CD4-positive, alpha-beta memory T cell (primary cell): ENCODE data around the gene ATP8A2. TPM values are rescaled to one million over a fixed set of nuclear protein-coding genes. Genes with fewer than 3 reads are reported as not detected.
"Not testable (repeated sequence)": the region's sequence is repeated elsewhere in the genome, so short reads cannot be mapped to it uniquely, and the experiment has no call there.

ENCODE experiments used
- CTCF ChIA-PET: fragments of 350-600 bp; sonication (Branson Sonifier 250); formaldehyde crosslinking; loops from one replicate; lab custom pipeline; 2021; ENCODE audit warnings: inconsistent platforms; ENCODE audit not compliant: partially characterized antibody; lab: Charles Lee
- POLR2A ChIA-PET: fragments of 350-600 bp; sonication (Branson Sonifier 250); formaldehyde crosslinking; loops from one replicate; lab custom pipeline; 2021; ENCODE audit not compliant: partially characterized antibody; lab: Charles Lee
- DNase-seq, 5 donors: peaks; one replicate each; pipeline versions ENCODE4 v3.0.0 to v3.0.0-alpha.2; 2020 to 2022; ENCODE audit warnings: mixed read lengths in 1 of 5
- H3K27ac ChIP-seq: one replicate; pipeline ENCODE4 v1.7.0; 2013; ENCODE audit warnings: low read depth, low read length
- H3K27me3 ChIP-seq: 2 replicates; pipeline ENCODE4 v1.7.0; 2013; ENCODE audit warnings: mild to moderate bottlenecking, low read length, moderate library complexity; ENCODE audit not compliant: insufficient read depth
- H3K36me3 ChIP-seq: 2 replicates; pipeline ENCODE4 v1.7.0; 2013; ENCODE audit warnings: mild to moderate bottlenecking, low read length, moderate library complexity; ENCODE audit not compliant: insufficient read depth
- H3K4me1 ChIP-seq: 2 replicates; pipeline ENCODE4 v1.7.0; 2013; ENCODE audit warnings: mild to moderate bottlenecking, low read length, moderate library complexity; ENCODE audit not compliant: insufficient read depth
- H3K4me3 ChIP-seq, 2 donors: one replicate each; pipeline ENCODE4 v1.7.0; 2013; ENCODE audit warnings: low read length in 2 of 2, mild to moderate bottlenecking in 1 of 2
- H3K9me3 ChIP-seq, 2 donors: one replicate each; pipeline ENCODE4 v1.7.0; 2013; ENCODE audit warnings: low read length in 2 of 2, control low read depth in 1 of 2; ENCODE audit not compliant: control insufficient read depth in 1 of 2
- H3K27ac Mint-ChIP-seq, 7 donors: one replicate each; pipeline ENCODE4 v1.8.0; 2020 to 2021; ENCODE audit warnings: mixed read lengths in 7 of 7, mild to moderate bottlenecking in 6 of 7, inconsistent platforms in 3 of 7, moderate library complexity in 3 of 7
- H3K27me3 Mint-ChIP-seq, 2 donors: one replicate each; pipeline ENCODE4 v1.8.0; 2020 to 2021; ENCODE audit warnings: mixed read lengths in 2 of 2
- H3K36me3 Mint-ChIP-seq, 2 donors: one replicate each; pipeline ENCODE4 v1.8.0; 2020 to 2021; ENCODE audit warnings: mixed read lengths in 2 of 2, inconsistent platforms in 1 of 2, mild to moderate bottlenecking in 1 of 2
- H3K4me1 Mint-ChIP-seq, 4 donors: one replicate each; pipeline ENCODE4 v1.8.0; 2020 to 2021; ENCODE audit warnings: mixed read lengths in 4 of 4, mild to moderate bottlenecking in 1 of 4
- H3K4me3 Mint-ChIP-seq, 8 donors: one replicate each; pipeline ENCODE4 v1.8.0; 2020 to 2021; ENCODE audit warnings: mixed read lengths in 8 of 8, mild to moderate bottlenecking in 7 of 8, moderate library complexity in 6 of 8, inconsistent platforms in 3 of 8
- H3K9me3 Mint-ChIP-seq, 8 donors: one replicate each; pipeline ENCODE4 v1.8.0; 2020 to 2021; ENCODE audit warnings: mixed read lengths in 8 of 8, mild to moderate bottlenecking in 5 of 8, inconsistent platforms in 3 of 8, moderate library complexity in 1 of 8
- intact Hi-C: fragments of 100-400 bp; cut with micrococcal nuclease; formaldehyde crosslinking; loops from one replicate; pipeline ENCODE4 v1.15.1; 2023
- polyA plus RNA-seq, 2 donors: library from polyadenylated mRNA; unstranded; fragments of 300-500 nt; fragmentation: Illumina TruSeq; gene quantifications; one replicate each; pipeline ENCODE4 v1.2.3, GENCODE V29; 2021
- total RNA-seq, 2 experiments: library from RNA; stranded (reverse); gene quantifications; one replicate each; pipeline ENCODE4 v1.2.3, GENCODE V29; 2021

The ATP8A2 gene
- total and polyA plus RNA-seq, 4 experiments from 2014 or later: 0.36 to 0.93 (median 0.67) TPM

- no peaks in the 10 kb centered on the region for H3K9me3 ChIP-seq
- H3K4me1 ChIP-seq: peaks cover 5% of the 10 kb centered on the region
- Mint-ChIP-seq H3K9me3 (peaks cover 0 to 2% (median 0%) of the 10 kb centered on the region in 8 donors), H3K27ac (no peak overlapping the region), H3K4me3 (no peak overlapping the region), H3K4me1 (peaks cover 0 to 10% (median 4%) of the 10 kb centered on the region in 4 donors), H3K27me3 (peaks cover 0 to 8% of the 10 kb centered on the region in 2 donors), H3K36me3 (no peaks in the 10 kb centered on the region)
- ChIA-PET CTCF (interaction anchor here (1.1 kb wide), 1 partner anchor 14 kb away, joined by 3 read pairs; no protein-coding TSS in a partner anchor), POLR2A (no interaction called here)
- H3K27me3 ChIP-seq: no peaks in the 10 kb centered on the region
- DNase-seq: no peak
- intact Hi-C loops: no loop called here
- H3K27ac ChIP-seq: no peak overlapping the region
- H3K4me3 ChIP-seq: no peak overlapping the region
- H3K36me3 ChIP-seq: no peaks in the 10 kb centered on the region
These were observed 400.1 kb downstream of the ATP8A2 start for GRCh38 chr13:25771641-25772478.

GRCh38 chr13:25772534-25772933, 400.8 kb downstream of the ATP8A2 start:
- H3K27me3 Mint-ChIP-seq, H3K27ac Mint-ChIP-seq, DNase-seq, H3K9me3 Mint-ChIP-seq, H3K9me3 ChIP-seq, H3K4me3 Mint-ChIP-seq, H3K27me3 ChIP-seq, H3K4me3 ChIP-seq, POLR2A ChIA-PET, H3K4me1 ChIP-seq, H3K27ac ChIP-seq, intact Hi-C loops, H3K36me3 Mint-ChIP-seq, H3K36me3 ChIP-seq: not testable (repeated sequence)
- H3K4me1 Mint-ChIP-seq: peaks cover 0 to 10% (median 4%) of the 10 kb centered on the region in 4 donors
- CTCF ChIA-PET: interaction anchor here (1.1 kb wide), 1 partner anchor 15 kb away, joined by 3 read pairs; no protein-coding TSS in a partner anchor

- CTCF ChIA-PET, H3K27me3 ChIP-seq, H3K27ac Mint-ChIP-seq, DNase-seq, H3K9me3 ChIP-seq, H3K36me3 ChIP-seq, POLR2A ChIA-PET, H3K36me3 Mint-ChIP-seq, H3K9me3 Mint-ChIP-seq, H3K4me3 ChIP-seq, intact Hi-C loops, H3K27ac ChIP-seq, H3K4me3 Mint-ChIP-seq, H3K27me3 Mint-ChIP-seq, H3K4me1 ChIP-seq: not testable (repeated sequence)
- H3K4me1 Mint-ChIP-seq: peaks cover 0 to 10% (median 4%) of the 10 kb centered on the region in 4 donors
These were observed 402.3 kb downstream of the ATP8A2 start for GRCh38 chr13:25774056-25774455.

- peaks cover 0 to 6% of the 10 kb centered on the region in 2 donors for H3K27me3 Mint-ChIP-seq
- peaks cover 5% of the 10 kb centered on the region for H3K4me1 ChIP-seq
These were observed 403.5 kb downstream of the ATP8A2 start for GRCh38 chr13:25775275-25775674.

GRCh38 chr13:25775986-25776385, 404.2 kb downstream of the ATP8A2 start:
- Histone ChIP-seq H3K4me1 (peaks cover 2% of the 10 kb centered on the region), H3K27me3 (no peaks in the 10 kb centered on the region), H3K4me3 (no peak overlapping the region), H3K27ac (no peak overlapping the region), H3K9me3 (no peaks in the 10 kb centered on the region), H3K36me3 (no peaks in the 10 kb centered on the region)
- intact Hi-C loops: no loop called here
- Mint-ChIP-seq H3K4me1 (peaks cover 0 to 10% (median 3%) of the 10 kb centered on the region in 4 donors), H3K27ac (no peak overlapping the region), H3K27me3 (peaks cover 0 to 4% of the 10 kb centered on the region in 2 donors), H3K9me3 (no peaks in the 10 kb centered on the region), H3K4me3 (no peak overlapping the region), H3K36me3 (no peaks in the 10 kb centered on the region)
- DNase-seq: no peak
- ChIA-PET POLR2A (no interaction called here), CTCF (no interaction called here)

More at GRCh38 chr13:25775275-25775674, 403.5 kb downstream of the ATP8A2 start:
- ChIA-PET CTCF (no interaction called here), POLR2A (no interaction called here)
- no peaks in the 10 kb centered on the region for H3K9me3 ChIP-seq
- no peaks in the 10 kb centered on the region for H3K27me3 ChIP-seq
- no peak overlapping the region for H3K4me3 Mint-ChIP-seq
- no peaks in the 10 kb centered on the region for H3K36me3 Mint-ChIP-seq
- no peaks in the 10 kb centered on the region for H3K36me3 ChIP-seq
- peaks cover 0 to 10% (median 4%) of the 10 kb centered on the region in 4 donors for H3K4me1 Mint-ChIP-seq
- DNase-seq: no peak
- intact Hi-C loops: no loop called here
- no peak overlapping the region for H3K4me3 ChIP-seq
- H3K27ac Mint-ChIP-seq: no peak overlapping the region
- peaks cover 0 to 2% (median 0%) of the 10 kb centered on the region in 8 donors for H3K9me3 Mint-ChIP-seq
- H3K27ac ChIP-seq: no peak overlapping the region

GRCh38 chr13:25776722-25777121, 404.9 kb downstream of the ATP8A2 start:
- Mint-ChIP-seq H3K4me3 (no peak overlapping the region), H3K27me3 (peaks cover 0 to 4% of the 10 kb centered on the region in 2 donors), H3K9me3 (no peaks in the 10 kb centered on the region), H3K27ac (no peak overlapping the region), H3K4me1 (peaks cover 0 to 4% (median 0%) of the 10 kb centered on the region in 4 donors), H3K36me3 (no peaks in the 10 kb centered on the region)
- POLR2A ChIA-PET: no interaction called here
- Histone ChIP-seq H3K4me3 (no peak overlapping the region), H3K36me3 (no peaks in the 10 kb centered on the region), H3K9me3 (no peaks in the 10 kb centered on the region), H3K4me1 (no peaks in the 10 kb centered on the region), H3K27ac (no peak overlapping the region), H3K27me3 (no peaks in the 10 kb centered on the region)
- DNase-seq: no peak
- intact Hi-C loops: no loop called here
- CTCF ChIA-PET: no interaction called here

- POLR2A ChIA-PET: no interaction called here
- Mint-ChIP-seq H3K4me1 (no peaks in the 10 kb centered on the region), H3K9me3 (no peaks in the 10 kb centered on the region), H3K4me3 (no peak overlapping the region), H3K27ac (no peak overlapping the region), H3K27me3 (peaks cover 0 to 4% of the 10 kb centered on the region in 2 donors), H3K36me3 (no peaks in the 10 kb centered on the region)
- Histone ChIP-seq H3K36me3 (no peaks in the 10 kb centered on the region), H3K27me3 (no peaks in the 10 kb centered on the region), H3K27ac (no peak overlapping the region), H3K4me3 (no peak overlapping the region), H3K4me1 (no peaks in the 10 kb centered on the region), H3K9me3 (no peaks in the 10 kb centered on the region)
- CTCF ChIA-PET: no interaction called here
- no peak for DNase-seq
- intact Hi-C loops: no loop called here
These were observed 405.7 kb downstream of the ATP8A2 start for GRCh38 chr13:25777509-25777908.
